Neutrophil (primary cell): ENCODE data around the gene ARRDC3.
"Not testable (repeated sequence)": the region's sequence is repeated elsewhere in the genome, so short reads cannot be mapped to it uniquely, and the experiment has no call there.

ENCODE experiments used
- H3K27ac ChIP-seq: fragments of 200-600 bp; sonication (generic); 2 replicates; pipeline ENCODE4 v1.5.1; 2016; ENCODE audit warnings: mild to moderate bottlenecking, moderate library complexity
- H3K27me3 ChIP-seq: fragments of 200-600 bp; sonication (generic); 2 replicates; pipeline ENCODE4 v1.6.0; 2016; ENCODE audit warnings: mild to moderate bottlenecking
- H3K36me3 ChIP-seq: fragments of 200-600 bp; sonication (generic); 2 replicates; pipeline ENCODE4 v1.5.1; 2017
- H3K4me1 ChIP-seq, 2 experiments: fragments of 200-600 bp in 1 of 2; sonication (generic) in 1 of 2; 1 replicate in 1 of 2; 2 replicates in 1 of 2; pipeline versions ENCODE4 v1.5.1 to v1.6.1; 2013 to 2016; ENCODE audit warnings: low read depth in 1 of 2, low read length in 1 of 2, mild to moderate bottlenecking in 1 of 2, moderate library complexity in 1 of 2; ENCODE audit not compliant: control insufficient read depth in 1 of 2, insufficient read depth in 1 of 2
- H3K4me3 ChIP-seq, 2 experiments: fragments of 200-600 bp in 1 of 2; sonication (generic) in 1 of 2; 1 replicate in 1 of 2; 2 replicates in 1 of 2; pipeline ENCODE4 v1.5.1; 2013 to 2016; ENCODE audit warnings: low read depth in 1 of 2, low read length in 1 of 2, mild to moderate bottlenecking in 1 of 2, moderate library complexity in 1 of 2
- H3K9me3 ChIP-seq: fragments of 200-600 bp; sonication (generic); 2 replicates; pipeline ENCODE4 v1.5.1; 2016
- TF ChIP-seq, protein P1 (sequence below): fragments of 200-600 bp; sonication (generic); IDR thresholded peaks from 2 replicates; pipeline ENCODE4 v1.5.1; 2016; ENCODE audit warnings: antibody characterized with exemption

The ARRDC3 gene

DNA sequence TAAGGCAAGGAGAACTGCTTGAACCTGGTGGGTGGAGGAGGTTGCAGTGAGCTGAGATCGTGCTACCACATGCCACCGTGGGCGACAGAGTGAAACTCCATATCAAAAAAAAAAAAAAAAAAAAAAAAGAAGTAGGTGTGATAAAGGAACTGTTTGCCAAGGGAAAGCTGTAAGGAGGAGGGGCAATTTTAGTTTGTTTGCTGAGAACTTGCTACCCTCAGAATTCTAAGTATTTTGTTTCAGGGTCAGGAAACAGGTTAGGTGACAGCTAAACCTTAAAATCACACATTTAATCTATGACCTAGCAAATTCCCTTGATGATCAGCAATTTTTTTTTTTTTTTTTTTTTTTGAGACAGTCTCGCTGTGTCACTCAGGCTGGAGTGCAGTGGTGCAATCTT, 7.2 kb upstream of the ARRDC3 start:
- Histone ChIP-seq H3K4me1 (no peaks in the 10 kb centered on the region), H3K27ac (no peak overlapping the region), H3K27me3 (no peaks in the 10 kb centered on the region), H3K4me3 (no peak overlapping the region), H3K9me3 (no peaks in the 10 kb centered on the region), H3K36me3 (no peaks in the 10 kb centered on the region)
- TF ChIP-seq, protein P1, sequence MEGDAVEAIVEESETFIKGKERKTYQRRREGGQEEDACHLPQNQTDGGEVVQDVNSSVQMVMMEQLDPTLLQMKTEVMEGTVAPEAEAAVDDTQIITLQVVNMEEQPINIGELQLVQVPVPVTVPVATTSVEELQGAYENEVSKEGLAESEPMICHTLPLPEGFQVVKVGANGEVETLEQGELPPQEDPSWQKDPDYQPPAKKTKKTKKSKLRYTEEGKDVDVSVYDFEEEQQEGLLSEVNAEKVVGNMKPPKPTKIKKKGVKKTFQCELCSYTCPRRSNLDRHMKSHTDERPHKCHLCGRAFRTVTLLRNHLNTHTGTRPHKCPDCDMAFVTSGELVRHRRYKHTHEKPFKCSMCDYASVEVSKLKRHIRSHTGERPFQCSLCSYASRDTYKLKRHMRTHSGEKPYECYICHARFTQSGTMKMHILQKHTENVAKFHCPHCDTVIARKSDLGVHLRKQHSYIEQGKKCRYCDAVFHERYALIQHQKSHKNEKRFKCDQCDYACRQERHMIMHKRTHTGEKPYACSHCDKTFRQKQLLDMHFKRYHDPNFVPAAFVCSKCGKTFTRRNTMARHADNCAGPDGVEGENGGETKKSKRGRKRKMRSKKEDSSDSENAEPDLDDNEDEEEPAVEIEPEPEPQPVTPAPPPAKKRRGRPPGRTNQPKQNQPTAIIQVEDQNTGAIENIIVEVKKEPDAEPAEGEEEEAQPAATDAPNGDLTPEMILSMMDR = no peak

DNA sequence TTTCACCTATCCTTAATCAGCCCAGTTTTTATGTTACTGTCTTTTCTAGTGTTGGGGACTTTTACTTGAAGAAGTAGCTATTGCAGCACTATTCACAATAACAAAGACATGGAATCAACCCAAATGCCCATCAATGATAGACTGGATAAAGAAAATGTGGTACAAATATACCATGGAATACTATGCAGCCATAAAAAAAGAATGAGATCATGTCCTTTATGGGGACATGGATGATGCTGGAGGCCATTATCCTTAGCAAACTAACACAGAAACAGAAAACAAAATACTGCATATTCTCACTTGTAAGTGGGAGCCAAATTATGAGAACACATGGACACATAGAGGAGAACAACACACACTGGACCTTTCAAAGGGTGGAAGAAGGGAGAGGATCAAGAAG, 6.4 kb upstream of the ARRDC3 start:
- not testable (repeated sequence) for H3K9me3 ChIP-seq, H3K27me3 ChIP-seq, H3K27ac ChIP-seq, H3K36me3 ChIP-seq, H3K4me1 ChIP-seq, H3K4me3 ChIP-seq

DNA sequence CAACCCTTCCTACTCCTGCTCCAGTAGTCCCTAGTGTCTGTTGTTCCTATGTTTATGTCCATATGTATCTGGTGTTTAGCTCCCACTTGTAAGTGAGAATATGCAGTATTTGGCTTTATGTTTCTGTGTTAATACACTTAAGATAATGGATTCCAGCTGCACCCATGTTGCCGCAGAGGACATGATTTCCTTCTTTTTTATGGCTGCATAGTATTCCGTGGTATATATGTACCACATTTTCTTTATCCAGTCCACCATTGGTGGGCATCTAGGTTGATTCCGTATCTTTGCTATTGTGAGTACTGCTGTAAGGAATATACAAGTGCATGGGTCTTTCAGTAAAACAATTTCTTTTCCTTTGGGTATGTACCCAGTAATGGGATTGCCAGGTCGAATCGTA, 5.2 kb upstream of the ARRDC3 start:
- TF ChIP-seq, protein P1 = no peak
- Histone ChIP-seq H3K27me3 (no peaks in the 10 kb centered on the region), H3K36me3 (no peaks in the 10 kb centered on the region), H3K9me3 (no peaks in the 10 kb centered on the region), H3K4me1 (peaks cover 11 to 16% of the 10 kb centered on the region in 2 experiments), H3K4me3 (no peak overlapping the region), H3K27ac (no peak overlapping the region)

DNA sequence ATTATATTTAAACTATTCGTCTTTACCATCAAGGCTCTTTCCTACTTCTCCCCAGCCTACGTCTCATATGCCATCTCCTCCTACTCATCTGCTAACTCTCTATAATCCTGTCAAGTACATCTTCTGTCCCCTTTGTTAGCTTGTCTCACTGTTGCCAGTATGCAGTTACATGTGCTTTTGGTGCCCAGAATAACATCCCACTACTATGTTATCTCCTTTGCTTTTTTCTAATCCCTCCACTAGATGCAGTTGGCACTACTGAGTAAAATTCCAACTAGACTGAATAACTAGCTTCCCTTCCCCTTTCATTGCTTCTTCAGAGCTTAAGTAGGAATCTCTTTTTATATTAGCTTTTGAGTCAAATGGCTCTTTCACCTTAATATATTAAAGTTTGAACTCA, 3.0 kb upstream of the ARRDC3 start:
- Histone ChIP-seq H3K9me3 (no peaks in the 10 kb centered on the region), H3K36me3 (peaks cover 3% of the 10 kb centered on the region), H3K27me3 (no peaks in the 10 kb centered on the region), H3K4me1 (peaks cover 11 to 24% of the 10 kb centered on the region in 2 experiments), H3K4me3 (no peak overlapping the region), H3K27ac (no peak overlapping the region)
- TF ChIP-seq, protein P1 = no peak

DNA sequence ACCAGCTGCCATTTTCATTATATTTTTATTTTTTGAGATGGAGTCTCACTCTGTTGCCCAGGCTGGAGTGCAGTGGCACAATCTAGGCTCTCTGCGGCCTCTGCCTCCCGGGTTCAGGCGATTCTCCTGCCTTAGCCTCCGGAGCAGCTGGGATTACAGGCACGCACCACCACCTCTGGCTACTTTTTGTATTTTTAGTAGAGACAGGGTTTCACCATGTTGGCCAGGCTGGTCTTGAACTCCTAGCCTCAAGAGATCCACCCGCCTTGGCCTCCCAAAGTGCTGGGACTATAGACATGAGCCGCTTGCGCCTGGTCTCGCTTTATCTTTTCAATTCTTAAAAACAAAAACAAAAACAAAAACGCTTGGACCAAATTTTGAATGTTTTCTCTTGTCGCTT, 2.5 kb upstream of the ARRDC3 start:
- H3K4me3 ChIP-seq, H3K36me3 ChIP-seq, H3K27ac ChIP-seq, H3K9me3 ChIP-seq, H3K27me3 ChIP-seq: not testable (repeated sequence)
- H3K4me1 ChIP-seq = peaks cover 11 to 24% of the 10 kb centered on the region in 2 experiments

DNA sequence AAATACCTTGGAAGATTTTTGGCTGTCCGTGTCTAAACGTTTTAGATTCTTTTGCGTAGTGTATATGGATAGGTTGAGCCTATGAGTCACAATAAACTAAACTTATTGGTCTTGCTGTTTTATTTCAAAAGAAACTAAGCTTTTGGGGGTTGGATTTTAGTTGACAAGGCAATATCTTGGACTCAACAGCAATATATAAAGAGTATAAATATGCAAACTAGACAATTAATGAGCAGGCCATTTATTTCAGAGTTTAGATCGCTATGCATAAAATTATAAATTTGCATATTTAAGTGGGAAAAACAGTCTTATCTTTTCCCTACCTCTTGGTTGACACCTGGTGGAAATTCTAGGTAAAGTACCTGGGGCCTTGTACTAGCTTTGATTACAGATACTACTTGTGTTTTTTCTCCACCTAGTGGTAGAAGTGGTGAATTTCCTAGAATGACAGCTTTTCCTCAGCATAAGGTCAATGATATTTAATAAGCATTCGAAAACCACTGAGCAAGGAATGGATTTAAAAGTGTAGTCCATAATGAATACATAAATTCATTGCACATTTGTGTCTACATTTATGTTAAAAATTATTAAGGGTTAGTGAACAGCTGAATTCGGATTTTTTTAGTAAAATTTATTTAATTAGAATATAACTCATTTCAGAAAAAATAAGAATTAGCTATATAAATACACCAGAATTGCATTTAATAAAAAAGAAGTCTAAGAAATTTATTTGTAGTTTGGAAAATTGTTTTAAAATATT, 1.7 kb upstream of the ARRDC3 start:
- Histone ChIP-seq H3K36me3 (peaks cover 5% of the 10 kb centered on the region), H3K9me3 (no peaks in the 10 kb centered on the region), H3K27ac (peak overlapping the region; percentile 94), H3K4me1 (peaks cover 11 to 24% of the 10 kb centered on the region in 2 experiments), H3K27me3 (no peaks in the 10 kb centered on the region), H3K4me3 (peak overlapping the region; percentile 81 to 95)
- TF ChIP-seq, protein P1 = peak; percentile 100
